HCT116 (cell line): ENCODE measurements around the gene SRA1. TPM values are rescaled to one million over a fixed set of nuclear protein-coding genes. Genes with fewer than 3 reads are reported as not detected.

ENCODE experiments used
- ATAC-seq: fragments of 200-7000 bp; cut with Tn5 transposase; 2 replicates; pipeline ENCODE4 v1.9.1; 2020; ENCODE audit warnings: mild to moderate bottlenecking, moderate library complexity
- BruUV-seq: library from RNA; stranded (reverse); fragments of 400-500 nt; replicated peaks from 2 replicates; lab custom pipeline; 2021; lab: Mats Ljungman, UMichigan
- CTCF ChIA-PET: fragments of 300-600 bp; sonication (Branson Sonifier 250); formaldehyde crosslinking; loops from one replicate; lab custom pipeline; 2021; ENCODE audit warnings: antibody characterized with exemption; lab: Charles Lee
- POLR2A ChIA-PET: fragments of 300-600, 350-600 bp; sonication (Branson Sonifier 250); formaldehyde crosslinking; loops from one replicate; lab custom pipeline; 2021; ENCODE audit warnings: antibody characterized with exemption; lab: Charles Lee
- RAD21 ChIA-PET, 2 experiments: fragments of 300-600 bp; sonication (Branson Sonifier 250); formaldehyde crosslinking; loops; one replicate each; lab custom pipeline; 2023; ENCODE audit warnings: low total read pairs in 2 of 2; ENCODE audit not compliant: uncharacterized antibody in 2 of 2, unreplicated experiment in 2 of 2, low non-redundant PET in 1 of 2; lab: Charles Lee
- DNase-seq: peaks from one replicate; pipeline ENCODE4 v3.0.0-alpha.2; 2010; ENCODE audit warnings: low read depth, low spot score
- H2AFZ ChIP-seq: fragments of 200-600 bp; shearing (Covaris generic), sonication (generic); 2 replicates; pipeline ENCODE4 v1.6.1; 2017; ENCODE audit warnings: low read depth, mixed run types, mixed read lengths, antibody characterized with exemption, low read length; ENCODE audit not compliant: poor library complexity, severe bottlenecking
- H3K27ac ChIP-seq: 2 replicates; pipeline ENCODE4 v1.5.1; 2012; ENCODE audit warnings: low read depth, low read length
- H3K27me3 ChIP-seq: fragments of 200-600 bp; sonication (generic); 2 replicates; pipeline ENCODE4 v1.6.1; 2016; ENCODE audit warnings: mixed run types, low read length, mixed read lengths; ENCODE audit not compliant: insufficient read depth
- H3K36me3 ChIP-seq, 2 experiments: fragments of 200-500 bp in 1 of 2; fragments of 200-600 bp in 1 of 2; sonication (Bioruptor generic) in 1 of 2; sonication (generic) in 1 of 2; 2 replicates each; pipeline versions ENCODE4 v1.5.1 to v1.6.1; 2014 to 2016; ENCODE audit warnings: low read length in 2 of 2, inconsistent platforms in 1 of 2, mixed read lengths in 1 of 2, mixed run types in 1 of 2; ENCODE audit not compliant: insufficient read depth in 2 of 2, control insufficient read depth in 1 of 2
- H3K4me1 ChIP-seq, 2 experiments: fragments of 200-600 bp in 1 of 2; sonication (generic) in 1 of 2; 2 replicates each; pipeline versions ENCODE4 v1.5.1 to v1.6.1; 2012 to 2017; ENCODE audit warnings: low read length in 2 of 2, inconsistent platforms in 1 of 2, mild to moderate bottlenecking in 1 of 2, mixed read lengths in 1 of 2, mixed run types in 1 of 2, moderate library complexity in 1 of 2; ENCODE audit not compliant: insufficient read depth in 2 of 2, control insufficient read depth in 1 of 2
- H3K4me2 ChIP-seq: fragments of 200-600 bp; sonication (generic); 2 replicates; pipeline ENCODE4 v1.6.1; 2017; ENCODE audit warnings: mixed run types, low read length, mixed read lengths
- H3K4me3 ChIP-seq, 2 experiments: fragments of 200-600 bp in 1 of 2; sonication (generic) in 1 of 2; replicated peaks in 1 of 2; 2 replicates each; pipeline ENCODE4 v1.5.1; 2011 to 2016; ENCODE audit warnings: low read length in 2 of 2, control low read depth in 1 of 2, low read depth in 1 of 2, mild to moderate bottlenecking in 1 of 2, mixed read lengths in 1 of 2, mixed run types in 1 of 2
- H3K79me2 ChIP-seq: fragments of 200-600 bp; sonication (generic); 2 replicates; pipeline ENCODE4 v1.6.1; 2017; ENCODE audit warnings: mild to moderate bottlenecking, mixed run types, low read length, moderate library complexity, mixed read lengths; ENCODE audit not compliant: insufficient read depth
- H3K9ac ChIP-seq: fragments of 200-600 bp; sonication (generic); 2 replicates; pipeline ENCODE4 v1.6.1; 2016; ENCODE audit warnings: low read length, mixed read lengths
- H3K9me2 ChIP-seq: fragments of 200-600 bp; sonication (generic), shearing (Covaris generic); 2 replicates; pipeline ENCODE4 v1.6.1; 2017; ENCODE audit warnings: mixed run types, mild to moderate bottlenecking, moderate library complexity; ENCODE audit not compliant: insufficient read depth
- H3K9me3 ChIP-seq, 2 experiments: fragments of 200-500 bp in 1 of 2; fragments of 200-600 bp in 1 of 2; sonication (Bioruptor generic) in 1 of 2; sonication (generic) in 1 of 2; 2 replicates each; pipeline ENCODE4 v1.6.1; 2014 to 2017; ENCODE audit warnings: low read length in 2 of 2, mixed read lengths in 2 of 2, inconsistent platforms in 1 of 2, low read depth in 1 of 2, mild to moderate bottlenecking in 1 of 2, mixed run types in 1 of 2, moderate library complexity in 1 of 2; ENCODE audit not compliant: control insufficient read depth in 1 of 2, insufficient read depth in 1 of 2
- H4K20me1 ChIP-seq: fragments of 200-600 bp; sonication (generic), shearing (Covaris generic); 2 replicates; pipeline ENCODE4 v1.6.1; 2017; ENCODE audit warnings: mixed run types, mild to moderate bottlenecking, moderate library complexity; ENCODE audit not compliant: insufficient read depth
- ATF3 ChIP-seq: IDR thresholded peaks from 2 replicates; pipeline ENCODE4 v1.6.1; 2012
- CBX3 ChIP-seq: IDR thresholded peaks from 2 replicates; pipeline ENCODE4 v1.6.1; 2012; ENCODE audit warnings: low read depth
- CEBPB ChIP-seq: IDR thresholded peaks from 2 replicates; pipeline ENCODE4 v1.6.1; 2012; ENCODE audit warnings: low read depth
- CTCF ChIP-seq, 3 experiments: fragments of 200-600 bp in 1 of 3; sonication (generic) in 1 of 3; IDR thresholded peaks in 2 of 3; conservative IDR thresholded peaks in 1 of 3; 2 replicates each; pipeline ENCODE4 v1.5.1; 2012 to 2017; ENCODE audit warnings: low read depth in 2 of 3, low read length in 2 of 3, antibody characterized with exemption in 1 of 3, borderline replicate concordance in 1 of 3, control low read depth in 1 of 3, mild to moderate bottlenecking in 1 of 3, mixed read lengths in 1 of 3, mixed run types in 1 of 3, moderate library complexity in 1 of 3; ENCODE audit not compliant: insufficient read depth in 1 of 3
- EGR1 ChIP-seq: IDR thresholded peaks from 2 replicates; pipeline ENCODE4 v1.6.1; 2012; ENCODE audit warnings: low read depth
- ELF1 ChIP-seq: IDR thresholded peaks from 2 replicates; pipeline ENCODE4 v1.6.1; 2012; ENCODE audit warnings: low read depth, borderline replicate concordance
- EZH2phosphoT487 ChIP-seq: fragments of 200-600 bp; IDR thresholded peaks from 2 replicates; pipeline ENCODE4 v1.6.1; 2018; ENCODE audit warnings: antibody characterized with exemption, borderline replicate concordance
- FOSL1 ChIP-seq: IDR thresholded peaks from 2 replicates; pipeline ENCODE4 v1.6.1; 2012; ENCODE audit warnings: low read depth
- JUND ChIP-seq: IDR thresholded peaks from 2 replicates; pipeline ENCODE4 v1.6.1; 2012
- MAX ChIP-seq: IDR thresholded peaks from 2 replicates; pipeline ENCODE4 v1.6.1; 2012
- POLR2A ChIP-seq: IDR thresholded peaks from 2 replicates; pipeline ENCODE4 v1.7.0; 2011; ENCODE audit warnings: borderline replicate concordance; ENCODE audit not compliant: insufficient read depth, insufficient read length; ENCODE audit errors: extremely low read depth
- POLR2AphosphoS5 ChIP-seq: IDR thresholded peaks from 2 replicates; pipeline ENCODE4 v1.6.1; 2011; ENCODE audit warnings: mild to moderate bottlenecking, low read depth, low read length, moderate library complexity
- RAD21 ChIP-seq: IDR thresholded peaks from 2 replicates; pipeline ENCODE4 v1.6.1; 2012; ENCODE audit warnings: low read depth, mild to moderate bottlenecking
- SP1 ChIP-seq: IDR thresholded peaks from 2 replicates; pipeline ENCODE4 v1.6.1; 2012; ENCODE audit warnings: low read depth
- SRF ChIP-seq: IDR thresholded peaks from 2 replicates; pipeline ENCODE4 v1.6.1; 2012; ENCODE audit warnings: low read depth
- TCF7L2 ChIP-seq: IDR thresholded peaks from 2 replicates; pipeline ENCODE4 v1.7.0; 2011; ENCODE audit warnings: borderline replicate concordance, inconsistent platforms; ENCODE audit not compliant: insufficient read depth, insufficient read length; ENCODE audit errors: extremely low read depth
- YY1 ChIP-seq: IDR thresholded peaks from 2 replicates; pipeline ENCODE4 v1.6.1; 2011; ENCODE audit warnings: low read length, low read depth, moderate library complexity, mild to moderate bottlenecking; ENCODE audit not compliant: insufficient replicate concordance; ENCODE audit errors: extremely low read depth
- ZBTB33 ChIP-seq: IDR thresholded peaks from 2 replicates; pipeline ENCODE4 v1.6.1; 2011; ENCODE audit warnings: mild to moderate bottlenecking, low read length, moderate library complexity; ENCODE audit not compliant: insufficient replicate concordance; ENCODE audit errors: extremely low read depth
- ZFX ChIP-seq: fragments of 450-650 bp; IDR thresholded peaks from 2 replicates; pipeline ENCODE4 v1.6.1; 2017
- ZNF274 ChIP-seq: fragments of 200-500 bp; sonication (Bioruptor generic); IDR thresholded peaks from 2 replicates; pipeline ENCODE4 v1.6.1; 2014; ENCODE audit warnings: mild to moderate bottlenecking, low read depth, low read length, inconsistent platforms
- intact Hi-C: fragments of 100-400 bp; cut with micrococcal nuclease; formaldehyde crosslinking; loops from 2 replicates; pipeline ENCODE4 v1.10.0; 2022
- total RNA-seq: library from RNA; stranded (reverse); gene quantifications from one replicate; pipeline ENCODE4 v1.2.1, GENCODE V29; 2021; ENCODE audit not compliant: unreplicated experiment

The SRA1 gene
- total RNA-seq, 1 experiment from 2014 or later = 41.7 TPM

GRCh38 chr5:140550147-140551079, 6.9 kb downstream of the SRA1 start:
- H4K20me1 ChIP-seq = no peaks in the 10 kb centered on the region; the same call in 1 of the 2 replicates
- no peak overlapping the region for H3K4me2 ChIP-seq
- H3K4me1 ChIP-seq = peaks cover 2 to 36% of the 10 kb centered on the region in 2 experiments; a peak in 3 of 4 replicates
- no peak overlapping the region for H3K9ac ChIP-seq
- H3K27ac ChIP-seq = no peak overlapping the region
- RAD21 ChIA-PET = no interaction called here
- no peak for TF ChIP-seq JUND
- TF ChIP-seq SRF = no peak
- no peak for TF ChIP-seq EGR1
- TF ChIP-seq ZFX = no peak
- TF ChIP-seq ATF3 = no peak
- TF ChIP-seq POLR2A = no peak
- no peak for TF ChIP-seq ZNF274
- no peak for TF ChIP-seq SP1
- TF ChIP-seq CEBPB = no peak
- TF ChIP-seq EZH2phosphoT487 = no peak
- no peak; the same call in 1 of the 2 replicates for TF ChIP-seq POLR2AphosphoS5
- TF ChIP-seq FOSL1 = no peak
- TF ChIP-seq MAX = no peak
- no peak for TF ChIP-seq ZBTB33
- no peak for TF ChIP-seq RAD21
- TF ChIP-seq CTCF (IDR thresholded peaks at IDR 0.05 in 2 of 3, conservative IDR thresholded peaks at IDR 0.05 in 1 of 3; ENCODE audit: borderline replicate concordance in 1 of 3, insufficient read depth in 1 of 3, low read depth in 2 of 3, low read length in 2 of 3) = no peak
- TF ChIP-seq ELF1 = no peak
- no peak for TF ChIP-seq YY1
- TF ChIP-seq TCF7L2 = no peak
- TF ChIP-seq CBX3 = no peak
- TF ChIP-seq, all 23 proteins: peak for 0
- no peaks in the 10 kb centered on the region for H3K9me2 ChIP-seq
- POLR2A ChIA-PET = no interaction called here
- BruUV-seq = no TSS peak
- H3K79me2 ChIP-seq = peaks cover 50% of the 10 kb centered on the region
- CTCF ChIA-PET = no interaction called here
- DNase-seq (no peak), ATAC-seq (no peak)
- intact Hi-C loops = no loop called here
- H2AFZ ChIP-seq = no peak overlapping the region
- H3K9me3 ChIP-seq = no peaks in the 10 kb centered on the region
- peaks cover 9 to 35% of the 10 kb centered on the region in 2 experiments; a peak in 3 of 4 replicates for H3K36me3 ChIP-seq
- H3K27me3 ChIP-seq = no peaks in the 10 kb centered on the region
- no peak overlapping the region for H3K4me3 ChIP-seq
